K562 (cell line): ENCODE results near the gene SIRT5. TPM values are rescaled to one million over a fixed set of nuclear protein-coding genes. Genes with fewer than 3 reads are reported as not detected.
A peak's percentile ranks its signal among the peaks of the same experiment; 100 is the strongest.

ENCODE experiments used
- ATAC-seq: fragments of 200-7000 bp; cut with Tn5 transposase; 3 replicates; pipeline ENCODE4 v1.9.1; 2020; ENCODE audit warnings: moderate library complexity
- BruUV-seq: library from RNA; stranded (reverse); fragments of 400-500 nt; replicated peaks from 2 replicates; lab custom pipeline; 2021; lab: Mats Ljungman, UMichigan
- CTCF ChIA-PET: fragments of 300-600 bp; formaldehyde crosslinking; extraction: SDS; loops from one replicate; lab custom pipeline; 2021; ENCODE audit warnings: low intra/inter-chr PET ratio; lab: Yijun Ruan, JAX
- POLR2A ChIA-PET: fragments of 300-600, 350-650 bp; sonication (Branson Sonifier 250); formaldehyde crosslinking; extraction: SDS; loops from one replicate; lab custom pipeline; 2021; ENCODE audit warnings: antibody characterized with exemption, inconsistent platforms; lab: Yijun Ruan, JAX
- DNase-seq, 4 experiments: peaks; one replicate each; pipeline versions ENCODE4 v3.0.0 to v3.0.0-alpha.2; 2011 to 2018; ENCODE audit warnings: low spot score in 3 of 4, mixed read lengths in 3 of 4; ENCODE audit errors: extremely low read depth in 1 of 4
- FAIRE-seq: peaks from 2 replicates; lab custom pipeline; 2011; peaks lifted over from hg19 to GRCh38; lab: Jason Lieb, UNC
- H2AFZ ChIP-seq: 2 replicates; pipeline ENCODE4 v1.6.0; 2011; ENCODE audit warnings: low read depth, low read length, control low read depth, inconsistent platforms
- H3K27ac ChIP-seq: fragments of 200-600 bp; 3 replicates; pipeline ENCODE4 v1.8.0; 2011; ENCODE audit warnings: low read depth, mild to moderate bottlenecking, control low read depth, inconsistent platforms, low read length, moderate library complexity, mixed read lengths; ENCODE audit errors: extremely low read depth
- H3K27me3 ChIP-seq, 2 experiments: fragments of 300-600 bp in 1 of 2; 2 replicates in 1 of 2; 3 replicates in 1 of 2; pipeline versions ENCODE4 v1.6.0 to v1.8.0; 2011; ENCODE audit warnings: inconsistent platforms in 2 of 2, low read length in 2 of 2, mild to moderate bottlenecking in 1 of 2, mixed read lengths in 1 of 2, moderate library complexity in 1 of 2; ENCODE audit not compliant: control insufficient read depth in 2 of 2, insufficient read depth in 2 of 2
- H3K36me3 ChIP-seq: fragments of 300-600 bp; 3 replicates; pipeline ENCODE4 v1.8.0; 2011; ENCODE audit warnings: mild to moderate bottlenecking, low read length, inconsistent platforms; ENCODE audit not compliant: control insufficient read depth, insufficient read depth
- H3K4me1 ChIP-seq, 2 experiments: fragments of 200-600 bp in 1 of 2; replicated peaks in 1 of 2; 2 replicates in 1 of 2; 3 replicates in 1 of 2; pipeline versions ENCODE4 v1.5.1 to v1.8.0; 2011; ENCODE audit warnings: inconsistent platforms in 2 of 2, low read length in 2 of 2, mild to moderate bottlenecking in 1 of 2, mixed read lengths in 1 of 2, moderate library complexity in 1 of 2; ENCODE audit not compliant: control insufficient read depth in 2 of 2, insufficient read depth in 2 of 2
- H3K4me2 ChIP-seq: 2 replicates; pipeline ENCODE4 v1.6.1; 2011; ENCODE audit warnings: low read length, control low read depth, inconsistent platforms, mixed read lengths; ENCODE audit not compliant: insufficient read depth
- H3K4me3 ChIP-seq: fragments of 200-600 bp; sonication (generic), shearing (Covaris generic); 2 replicates; pipeline ENCODE4 v1.5.1; 2016; ENCODE audit warnings: control low read depth, inconsistent platforms
- H3K79me2 ChIP-seq: fragments of 200-600 bp; 3 replicates; pipeline ENCODE4 v1.8.0; 2011; ENCODE audit warnings: low read length, inconsistent platforms; ENCODE audit not compliant: control insufficient read depth, insufficient read depth
- H3K9ac ChIP-seq, 2 experiments: 2 replicates each; pipeline versions ENCODE4 v1.6.0 to v1.6.1; 2011; ENCODE audit warnings: low read depth in 2 of 2, low read length in 2 of 2, control low read depth in 1 of 2, inconsistent platforms in 1 of 2, mild to moderate bottlenecking in 1 of 2, mixed read lengths in 1 of 2; ENCODE audit not compliant: insufficient read depth in 1 of 2
- H3K9me1 ChIP-seq: one replicate; pipeline ENCODE4 v1.6.0; 2011; ENCODE audit warnings: inconsistent platforms, mild to moderate bottlenecking, low read length, moderate library complexity; ENCODE audit not compliant: control insufficient read depth, insufficient read depth
- H3K9me3 ChIP-seq: replicated peaks from 2 replicates; pipeline ENCODE4 v1.5.1; 2011; ENCODE audit warnings: low read depth, low read length, inconsistent platforms; ENCODE audit not compliant: control insufficient read depth, insufficient read depth
- H4K20me1 ChIP-seq: replicated peaks from 2 replicates; pipeline ENCODE4 v1.6.1; 2011; ENCODE audit warnings: low read length, inconsistent platforms, mixed read lengths; ENCODE audit not compliant: control insufficient read depth, insufficient read depth
- BCOR ChIP-seq: fragments of 450-650 bp; IDR thresholded peaks from 2 replicates; pipeline ENCODE4 v1.6.1; 2016
- CEBPB ChIP-seq: fragments of 450-650 bp; IDR thresholded peaks from 2 replicates; pipeline ENCODE4 v1.6.1; 2016; ENCODE audit warnings: missing genetic modification characterization, missing compliant biosample characterization
- CHD4 ChIP-seq: fragments of 200-600 bp; sonication (generic); IDR thresholded peaks from 3 replicates; pipeline ENCODE4 v1.6.1; 2012; ENCODE audit warnings: low read depth, mild to moderate bottlenecking, mixed read lengths, low read length, inconsistent platforms; ENCODE audit not compliant: insufficient read depth, insufficient replicate concordance, poor library complexity, severe bottlenecking
- EP300 ChIP-seq: IDR thresholded peaks from 2 replicates; pipeline ENCODE4 v1.6.1; 2012; ENCODE audit warnings: low read length, improper control_type of control experiment
- MAX ChIP-seq: sonication (generic); formaldehyde crosslinking; IDR thresholded peaks from 2 replicates; pipeline ENCODE4 v1.9.0; 2022; ENCODE audit warnings: mild to moderate bottlenecking, missing genetic modification reagents
- MTA3 ChIP-seq: fragments of 450-650 bp; formaldehyde crosslinking; IDR thresholded peaks from 2 replicates; pipeline ENCODE4 v1.6.1; 2017; ENCODE audit warnings: mild to moderate bottlenecking, borderline replicate concordance
- NR3C1 ChIP-seq: sonication (generic); formaldehyde crosslinking; IDR thresholded peaks from 2 replicates; pipeline ENCODE4 v1.8.1; 2022; ENCODE audit warnings: missing genetic modification reagents
- RBM22 ChIP-seq: fragments of 200-400 bp; formaldehyde crosslinking; IDR thresholded peaks from 2 replicates; pipeline ENCODE4 v1.6.1; 2018; ENCODE audit warnings: low read length, low read depth; ENCODE audit not compliant: poor library complexity, severe bottlenecking
- SMAD4 ChIP-seq: fragments of 250-450 bp; sonication (Bioruptor Pico); conservative IDR thresholded peaks from 2 replicates; pipeline ENCODE4 v1.8.0; 2021; ENCODE audit warnings: inconsistent platforms, mild to moderate bottlenecking, moderate library complexity
- TCF7 ChIP-seq: sonication (generic); IDR thresholded peaks from 2 replicates; pipeline ENCODE4 v1.6.1; 2016; ENCODE audit warnings: antibody characterized with exemption, borderline replicate concordance
- ZNF347 ChIP-seq: fragments of 450-650 bp; formaldehyde crosslinking; IDR thresholded peaks from 2 replicates; pipeline ENCODE4 v1.4.0; 2020; ENCODE audit warnings: low read depth, mild to moderate bottlenecking, moderate library complexity
- ZNF639 ChIP-seq, 2 experiments: fragments of 200-800 bp in 1 of 2; sonication (Bioruptor generic) in 1 of 2; sonication (generic) in 1 of 2; formaldehyde crosslinking in 1 of 2; IDR thresholded peaks in 1 of 2; conservative IDR thresholded peaks in 1 of 2; 2 replicates each; pipeline versions ENCODE4 v1.5.0 to v1.6.1; 2016 to 2020; ENCODE audit warnings: missing compliant biosample characterization in 1 of 2, missing genetic modification characterization in 1 of 2, missing genetic modification reagents in 1 of 2
- WGBS: fragments of 100-300 bp; shearing (Covaris generic); methylation state at CpG from one replicate; pipeline ENCODE4 v1.1.6; 2016; ENCODE audit warnings: low coverage, mixed read lengths; ENCODE audit not compliant: insufficient coverage; ENCODE audit errors: missing lambda C conversion rate; 5-methylcytosine and 5-hydroxymethylcytosine counted together
- in situ Hi-C: fragments of 300-500 bp; cut with MboI; formaldehyde crosslinking; loops from 4 replicates; pipeline ENCODE4 v1.15.0; 2018; ENCODE audit warnings: inconsistent platforms, mixed read lengths
- intact Hi-C: fragments of 100-400 bp; cut with micrococcal nuclease; formaldehyde crosslinking; loops from 2 replicates; pipeline ENCODE4 v1.14.2; 2022
- polyA plus RNA-seq, 8 experiments: library from polyadenylated mRNA; depleted of rRNA in 4 of 8; stranded (reverse) in 5 of 8; unstranded in 3 of 8; fragments of >200 nt; fragmentation: Nextera tagmentation in 2 of 8; fragmentation: Illumina TruSeq in 1 of 8; extraction: Ambion mirVana in 2 of 8; extraction: Trizol in 1 of 8; gene quantifications; 2 replicates each; pipeline versions ENCODE4 v1.2.1 to v1.2.3, GENCODE V29; 2011 to 2014; ENCODE audit warnings: inconsistent platforms in 1 of 8, missing spikeins in 1 of 8
- total RNA-seq, 7 experiments: library from RNA; depleted of rRNA in 6 of 7; stranded (reverse); fragments of >200 nt in 6 of 7; fragmentation: Illumina TruSeq in 2 of 7; extraction: Trizol in 2 of 7; gene quantifications; 2 replicates each; pipeline versions ENCODE4 v1.2.1 to v1.2.3, GENCODE V29; 2011 to 2021; ENCODE audit warnings: low replicate concordance in 1 of 7
- TF ChIP-seq, protein P1 (sequence below): sonication (generic); formaldehyde crosslinking; IDR thresholded peaks from 2 replicates; pipeline ENCODE4 v1.8.0; 2022; ENCODE audit warnings: mild to moderate bottlenecking, missing genetic modification reagents

The SIRT5 gene
- total and polyA plus RNA-seq, 9 of the 15 experiments (the other 6 are each of a cell fraction or from before 2014, with no cell fraction given), result 2.1 to 15.7 (median 11.4) TPM

DNA sequence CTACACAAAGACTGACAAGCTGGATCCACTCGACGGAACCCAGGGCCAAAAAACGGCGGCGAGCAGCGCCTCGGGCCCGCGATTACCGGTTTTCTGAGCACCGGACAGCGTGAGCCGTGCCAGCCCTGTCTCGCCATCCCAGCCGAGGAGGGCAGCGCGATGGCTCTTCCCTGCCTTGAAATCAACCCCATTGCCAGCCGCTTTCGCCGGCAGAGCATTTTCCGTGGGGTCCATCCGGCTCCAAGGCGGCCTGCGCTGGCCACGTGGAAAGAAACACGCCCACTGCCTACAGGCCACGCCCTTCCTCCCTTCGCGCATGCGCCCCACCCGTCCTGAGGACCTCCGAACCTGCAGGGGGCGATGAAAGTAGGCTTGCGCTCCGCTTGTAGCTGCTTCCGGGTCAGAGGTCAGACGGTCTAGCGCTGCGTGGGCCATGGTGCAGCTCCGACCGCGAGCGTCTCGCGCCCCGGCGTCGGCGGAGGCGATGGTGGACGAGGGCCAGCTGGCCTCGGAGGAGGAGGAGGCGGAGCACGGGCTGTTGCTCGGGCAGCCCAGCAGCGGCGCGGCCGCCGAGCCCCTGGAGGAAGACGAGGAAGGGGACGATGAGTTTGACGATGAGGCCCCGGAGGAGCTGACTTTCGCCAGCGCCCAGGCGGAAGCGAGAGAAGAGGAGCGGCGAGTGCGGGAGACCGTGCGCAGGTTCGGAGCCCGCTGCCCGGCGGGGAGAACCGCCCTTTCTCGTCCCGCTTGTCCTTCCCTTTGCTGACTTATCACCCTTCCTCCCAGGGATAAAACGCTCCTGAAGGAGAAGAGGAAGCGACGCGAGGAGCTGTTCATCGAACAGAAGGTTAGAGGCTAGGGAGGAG lies 40.8 kb downstream of the SIRT5 start, which contains the start of gene NOL7:
NOL7 (plus strand) TSS at position 410 of the 866 bp plus-strand sequence; CDS start at position 434, 24 bp downstream.
- Histone ChIP-seq H3K9ac (peak within 1 kb of the TSS; percentile 95 to 97), H3K4me2 (peak within 1 kb of the TSS; percentile 93), H3K27ac (peak within 1 kb of the TSS; percentile 92), H3K9me1 (no peaks in the 10 kb centered on the region), H4K20me1 (0 out of 2 replicates have a peak, but pooled peaks cover 8% of the 10 kb centered on the region), H3K4me3 (peak within 1 kb of the TSS; percentile 80), H2AFZ (peak within 1 kb of the TSS; percentile 81), H3K36me3 (peaks cover 42% of the 10 kb centered on the region), H3K79me2 (peaks cover 59% of the 10 kb centered on the region), H3K4me1 (peaks cover 11 to 25% of the 10 kb centered on the region in 2 experiments), H3K9me3 (no peaks in the 10 kb centered on the region), H3K27me3 (no peaks in the 10 kb centered on the region)
- CTCF ChIA-PET, result interaction anchor here (0.7 kb wide), 1 partner anchor 179 kb away, joined by 3 read pairs; no protein-coding TSS in a partner anchor
- POLR2A ChIA-PET, result interaction anchor here (0.6 to 4.9 kb wide), 27 partner anchors 10 to 297 kb away, joined by 3 to 31 read pairs (median 4); partner anchors contain the start of genes RANBP9 and SIRT5
- BruUV-seq, result TSS peak; percentile 52
- WGBS, result 1% methylated on average over 84 of the region's 85 CpGs
- ATAC-seq (peak; percentile 89), DNase-seq (peak; percentile 98 to 99 (median 98)), FAIRE-seq (peak; percentile 95)
- intact Hi-C loops (loop anchor here (2.0 to 5.0 kb wide), 3 partner anchors 40 to 96 kb away; partner anchors contain the start of genes RANBP9 and SIRT5), in situ Hi-C loops (no loop called here)
- TF ChIP-seq MAX (CRISPR knock-in tag) (peak; percentile 100), SMAD4 (CRISPR knock-in tag) (peak; percentile 87), CEBPB (tag) (no peak), EP300 (no peak), ZNF347 (CRISPR knock-in tag) (no peak), MTA3 (peak; percentile 92), CHD4 (no peak), TCF7 (peak; percentile 73; the same call in 1 of the 2 replicates), NR3C1 (CRISPR knock-in tag) (0 out of 2 replicates have a peak, but pooled peaks have one; percentile 28), RBM22 (peak; percentile 91), BCOR (peak; percentile 42; the same call in 1 of the 2 replicates), ZNF639 (CRISPR knock-in tag; conservative IDR thresholded peaks at IDR 0.05 in 1 of 2, IDR thresholded peaks at IDR 0.05 in 1 of 2) (peak in 1 of 2 experiments; percentile 99; a peak in 2 of 4 replicates)
- TF ChIP-seq, protein P1, sequence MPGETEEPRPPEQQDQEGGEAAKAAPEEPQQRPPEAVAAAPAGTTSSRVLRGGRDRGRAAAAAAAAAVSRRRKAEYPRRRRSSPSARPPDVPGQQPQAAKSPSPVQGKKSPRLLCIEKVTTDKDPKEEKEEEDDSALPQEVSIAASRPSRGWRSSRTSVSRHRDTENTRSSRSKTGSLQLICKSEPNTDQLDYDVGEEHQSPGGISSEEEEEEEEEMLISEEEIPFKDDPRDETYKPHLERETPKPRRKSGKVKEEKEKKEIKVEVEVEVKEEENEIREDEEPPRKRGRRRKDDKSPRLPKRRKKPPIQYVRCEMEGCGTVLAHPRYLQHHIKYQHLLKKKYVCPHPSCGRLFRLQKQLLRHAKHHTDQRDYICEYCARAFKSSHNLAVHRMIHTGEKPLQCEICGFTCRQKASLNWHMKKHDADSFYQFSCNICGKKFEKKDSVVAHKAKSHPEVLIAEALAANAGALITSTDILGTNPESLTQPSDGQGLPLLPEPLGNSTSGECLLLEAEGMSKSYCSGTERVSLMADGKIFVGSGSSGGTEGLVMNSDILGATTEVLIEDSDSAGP, result peak; percentile 85
